Suppressor macrophage treated with lipopolysaccharide for 1 hour (primary cell): ENCODE measurements around the gene HAVCR2.
"Not testable (repeated sequence)": the region's sequence is repeated elsewhere in the genome, so short reads cannot be mapped to it uniquely, and the experiment has no call there.

Experiments used
- DNase-seq, 3 donors: peaks; one replicate each; pipeline ENCODE4 v3.0.0-alpha.2; 2020 to 2022

Gene HAVCR2

GRCh38 chr5:157088342-157088990 is 20.4 kb downstream of the HAVCR2 start:
- no peak for DNase-seq

GRCh38 chr5:157086751-157087359 is 22.0 kb downstream of the HAVCR2 start:
- DNase-seq, result no peak

- DNase-seq, result no peak
Measured at GRCh38 chr5:157085930-157086329, 22.9 kb downstream of the HAVCR2 start.

- no peak for DNase-seq
Measured at GRCh38 chr5:157080286-157080685, 28.6 kb downstream of the HAVCR2 start.

- peak; percentile 6 to 42 (median 28) for DNase-seq
Measured at GRCh38 chr5:157076558-157076957, 32.3 kb downstream of the HAVCR2 start.

GRCh38 chr5:157072508-157072907 is 36.3 kb downstream of the HAVCR2 start:
- no peak for DNase-seq

- DNase-seq, result no peak
Measured at GRCh38 chr5:157069949-157070348, 38.9 kb downstream of the HAVCR2 start.

GRCh38 chr5:157068785-157069184 is 40.1 kb downstream of the HAVCR2 start:
- no peak for DNase-seq

GRCh38 chr5:157068339-157068738 is 40.5 kb downstream of the HAVCR2 start:
- DNase-seq, result no peak

- no peak for DNase-seq
Measured at GRCh38 chr5:157067005-157067404, 41.8 kb downstream of the HAVCR2 start.

- no peak for DNase-seq
Measured at GRCh38 chr5:157066080-157066479, 42.8 kb downstream of the HAVCR2 start.

- no peak for DNase-seq
Measured at GRCh38 chr5:157063776-157064430, 44.9 kb downstream of the HAVCR2 start.

GRCh38 chr5:157059891-157060290 is 49.0 kb downstream of the HAVCR2 start:
- DNase-seq, result peak; percentile 18 to 31 (median 26)

- no peak for DNase-seq
Measured at GRCh38 chr5:157059093-157059539, 49.7 kb downstream of the HAVCR2 start, which contains the start of gene HAVCR1. Gene HAVCR1 (minus strand): TSS chr5:157059116. CDS start chr5:157057943, 1,173 bp downstream.

GRCh38 chr5:157057459-157058370 is 51.1 kb downstream of the HAVCR2 start:
- no peak for DNase-seq

GRCh38 chr5:157056848-157057247 is 52.0 kb downstream of the HAVCR2 start:
- not testable (repeated sequence) for DNase-seq

GRCh38 chr5:157051604-157052245 is 57.1 kb downstream of the HAVCR2 start:
- no peak for DNase-seq

GRCh38 chr5:157050050-157050449 is 58.8 kb downstream of the HAVCR2 start:
- DNase-seq, result no peak

- no peak for DNase-seq
Measured at GRCh38 chr5:157049605-157050004, 59.2 kb downstream of the HAVCR2 start.

GRCh38 chr5:157047898-157048297 is 60.9 kb downstream of the HAVCR2 start:
- no peak for DNase-seq

GRCh38 chr5:157047016-157047415 is 61.8 kb downstream of the HAVCR2 start:
- not testable (repeated sequence) for DNase-seq

GRCh38 chr5:157046041-157046440 is 62.8 kb downstream of the HAVCR2 start:
- no peak for DNase-seq
